Thyroid gland (tissue), 4 donors: ENCODE results near the gene HTR3E.

ENCODE experiments used
- CTCF ChIP-seq, 6 experiments: fragments of 200-600 bp in 3 of 6; fragments of 450-650 bp in 3 of 6; sonication (generic) in 3 of 6; IDR thresholded peaks; one replicate each; pipeline ENCODE4 v1.5.1; 2016 to 2019; ENCODE audit warnings: antibody characterized with exemption in 6 of 6, mild to moderate bottlenecking in 2 of 6, inconsistent platforms in 1 of 6, moderate library complexity in 1 of 6
- POLR2A ChIP-seq, 2 donors: fragments of 450-650 bp; IDR thresholded peaks; one replicate each; pipeline ENCODE4 v1.6.1; 2017; ENCODE audit warnings: antibody characterized with exemption in 2 of 2, mild to moderate bottlenecking in 2 of 2, moderate library complexity in 1 of 2

- TF ChIP-seq POLR2A (IDR thresholded peaks at IDR 0.05), result no peak
- TF ChIP-seq CTCF (IDR thresholded peaks at IDR 0.05), result no peak
Measured at GRCh38 chr3:184149123-184149522, 52.3 kb downstream of the HTR3E start.
